Left lung (tissue), 10 donors: ENCODE data around the gene GARNL3. TPM values are rescaled to one million over a fixed set of nuclear protein-coding genes. Genes with fewer than 3 reads are reported as not detected.

Source experiments
- ATAC-seq: fragments of 200-7000 bp; cut with Tn5 transposase; one replicate; pipeline ENCODE4 v1.9.1; 2020; ENCODE audit warnings: moderate library complexity
- DNase-seq, 4 donors: peaks; one replicate each; pipeline ENCODE4 v3.0.0-alpha.2; 2013 to 2020
- H3K27ac ChIP-seq, 2 donors: fragments of 200-600 bp; sonication (generic) in 1 of 2; one replicate each; pipeline versions ENCODE4 v1.5.0 to v1.8.0; 2020 to 2021
- H3K27me3 ChIP-seq, 2 donors: fragments of 200-600 bp; sonication (generic) in 1 of 2; one replicate each; pipeline versions ENCODE4 v1.5.0 to v1.8.0; 2020 to 2021
- H3K36me3 ChIP-seq, 2 donors: fragments of 200-600 bp; sonication (generic) in 1 of 2; one replicate each; pipeline versions ENCODE4 v1.5.0 to v1.8.0; 2020 to 2021
- H3K4me1 ChIP-seq, 2 donors: fragments of 200-600 bp; one replicate each; pipeline ENCODE4 v1.8.0; 2021
- H3K4me3 ChIP-seq, 2 donors: fragments of 200-600 bp; sonication (generic) in 1 of 2; one replicate each; pipeline versions ENCODE4 v1.5.0 to v1.8.0; 2020 to 2021; ENCODE audit warnings: mild to moderate bottlenecking in 1 of 2
- H3K9me3 ChIP-seq, 2 donors: fragments of 200-600 bp; sonication (generic) in 1 of 2; one replicate each; pipeline versions ENCODE4 v1.5.0 to v1.8.0; 2020 to 2021
- intact Hi-C, 2 donors: fragments of 100-400 bp; cut with DNase I; formaldehyde crosslinking; loops; one replicate each; pipeline versions ENCODE4 v1.11.2 to v1.14.2; 2022
- polyA plus RNA-seq, 6 donors: library from polyadenylated mRNA; unstranded; fragments of 120-200 nt; gene quantifications; one replicate each; pipeline ENCODE4 v1.2.1, GENCODE V29; 2013; ENCODE audit not compliant: insufficient read length in 6 of 6
- total RNA-seq, 2 donors: library from RNA; stranded (reverse); fragmentation: NEBNext Ultra II Directional; extraction: Animal tissue kit (Norgen Biotek cat#: 25700); gene quantifications; one replicate each; pipeline ENCODE4 v1.2.1, GENCODE V29; 2021
- TF ChIP-seq, protein P1 (sequence below), 2 donors: fragments of 200-600 bp; sonication (generic) in 1 of 2; IDR thresholded peaks; one replicate each; pipeline versions ENCODE4 v1.5.0 to v1.8.0; 2021; ENCODE audit warnings: antibody characterized with exemption in 2 of 2
- donor health status: DM: no; HTN: yes; CAD: no.
- donor health status: DM: no; HTN: no; CAD: no.

GARNL3 gene
- total and polyA plus RNA-seq, 8 donors, result 7.4 to 40.4 (median 37.7) TPM

DNA sequence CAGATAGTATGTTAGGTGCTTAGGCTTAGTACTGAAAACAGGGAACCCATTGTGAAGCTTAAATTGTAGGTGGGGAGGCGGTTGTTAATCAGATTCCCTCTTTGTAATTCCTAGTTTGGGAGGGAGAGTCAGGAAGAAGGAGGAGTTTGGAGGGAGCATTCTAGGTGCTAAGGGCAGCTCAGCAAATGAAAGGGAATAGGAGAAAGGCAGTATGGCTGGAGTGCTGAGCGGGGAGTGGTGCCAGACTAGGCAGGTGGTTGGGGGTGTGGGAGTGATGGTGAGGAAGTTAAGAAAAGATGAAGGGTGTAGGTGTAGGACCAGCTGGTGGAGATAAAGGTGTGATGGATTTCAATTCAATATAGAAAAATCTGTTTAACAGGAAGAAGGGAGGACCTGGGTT is 11.1 kb upstream of the GARNL3 start:
- Histone ChIP-seq H3K27ac (no peak overlapping the region), H3K36me3 (no peaks in the 10 kb centered on the region), H3K9me3 (no peaks in the 10 kb centered on the region), H3K4me3 (no peak overlapping the region), H3K4me1 (no peaks in the 10 kb centered on the region), H3K27me3 (no peaks in the 10 kb centered on the region)
- TF ChIP-seq, protein P1, sequence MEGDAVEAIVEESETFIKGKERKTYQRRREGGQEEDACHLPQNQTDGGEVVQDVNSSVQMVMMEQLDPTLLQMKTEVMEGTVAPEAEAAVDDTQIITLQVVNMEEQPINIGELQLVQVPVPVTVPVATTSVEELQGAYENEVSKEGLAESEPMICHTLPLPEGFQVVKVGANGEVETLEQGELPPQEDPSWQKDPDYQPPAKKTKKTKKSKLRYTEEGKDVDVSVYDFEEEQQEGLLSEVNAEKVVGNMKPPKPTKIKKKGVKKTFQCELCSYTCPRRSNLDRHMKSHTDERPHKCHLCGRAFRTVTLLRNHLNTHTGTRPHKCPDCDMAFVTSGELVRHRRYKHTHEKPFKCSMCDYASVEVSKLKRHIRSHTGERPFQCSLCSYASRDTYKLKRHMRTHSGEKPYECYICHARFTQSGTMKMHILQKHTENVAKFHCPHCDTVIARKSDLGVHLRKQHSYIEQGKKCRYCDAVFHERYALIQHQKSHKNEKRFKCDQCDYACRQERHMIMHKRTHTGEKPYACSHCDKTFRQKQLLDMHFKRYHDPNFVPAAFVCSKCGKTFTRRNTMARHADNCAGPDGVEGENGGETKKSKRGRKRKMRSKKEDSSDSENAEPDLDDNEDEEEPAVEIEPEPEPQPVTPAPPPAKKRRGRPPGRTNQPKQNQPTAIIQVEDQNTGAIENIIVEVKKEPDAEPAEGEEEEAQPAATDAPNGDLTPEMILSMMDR (IDR thresholded peaks at IDR 0.05), result no peak
- ATAC-seq (no peak), DNase-seq (no peak)
- intact Hi-C loops, result no loop called here

DNA sequence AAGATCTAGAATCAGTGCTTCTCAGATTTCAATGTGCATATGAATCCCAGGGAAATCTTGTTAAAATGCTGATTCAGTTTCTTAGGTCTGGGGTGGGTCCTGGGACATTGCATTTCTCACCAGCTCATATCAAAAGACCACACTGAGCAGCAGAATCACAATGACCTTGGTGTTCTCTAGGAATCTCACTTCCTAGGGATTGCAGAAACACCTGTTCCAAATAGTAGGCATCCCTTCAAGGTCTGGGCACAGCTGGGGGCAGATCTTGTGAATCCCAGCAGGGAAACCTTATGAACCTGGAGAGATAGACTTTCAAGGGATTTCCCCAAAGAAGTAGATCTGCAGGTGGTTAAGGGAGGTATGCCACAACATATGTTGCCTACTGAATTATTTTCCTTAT is 8.9 kb upstream of the GARNL3 start:
- TF ChIP-seq, protein P1 (IDR thresholded peaks at IDR 0.05), result no peak
- no peak overlapping the region for H3K27ac ChIP-seq
- H3K27me3 ChIP-seq, result no peaks in the 10 kb centered on the region
- no peaks in the 10 kb centered on the region for H3K4me1 ChIP-seq
- no peaks in the 10 kb centered on the region for H3K9me3 ChIP-seq
- H3K36me3 ChIP-seq, result no peaks in the 10 kb centered on the region
- intact Hi-C loops, result no loop called here
- ATAC-seq (no peak), DNase-seq (no peak)
- H3K4me3 ChIP-seq, result no peak overlapping the region

DNA sequence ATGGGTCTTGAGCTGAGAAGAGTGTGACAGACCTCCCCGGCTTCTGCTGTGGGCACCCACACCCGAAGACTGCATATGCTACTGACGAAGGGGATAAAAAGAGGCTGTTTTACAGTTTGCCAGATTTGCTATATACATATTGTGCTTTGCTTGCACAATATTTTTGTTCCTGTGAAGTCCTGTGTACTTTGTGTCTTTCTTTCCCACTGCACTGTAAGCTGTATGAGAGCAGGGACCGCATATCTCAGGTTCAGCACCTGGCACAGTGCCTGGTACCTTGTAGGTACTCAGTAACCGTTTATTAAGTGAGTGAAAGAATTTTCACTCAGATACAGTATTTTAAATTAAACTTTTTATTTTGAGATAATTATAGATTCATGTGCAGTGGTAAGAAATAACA is 8.2 kb upstream of the GARNL3 start:
- H3K4me3 ChIP-seq, result no peak overlapping the region
- H3K27ac ChIP-seq, result no peak overlapping the region
- H3K36me3 ChIP-seq, result no peaks in the 10 kb centered on the region
- H3K9me3 ChIP-seq, result no peaks in the 10 kb centered on the region
- intact Hi-C loops, result no loop called here
- H3K27me3 ChIP-seq, result no peaks in the 10 kb centered on the region
- ATAC-seq, result no peak
- DNase-seq, result no peak
- TF ChIP-seq, protein P1 (IDR thresholded peaks at IDR 0.05), result no peak
- no peaks in the 10 kb centered on the region for H3K4me1 ChIP-seq

DNA sequence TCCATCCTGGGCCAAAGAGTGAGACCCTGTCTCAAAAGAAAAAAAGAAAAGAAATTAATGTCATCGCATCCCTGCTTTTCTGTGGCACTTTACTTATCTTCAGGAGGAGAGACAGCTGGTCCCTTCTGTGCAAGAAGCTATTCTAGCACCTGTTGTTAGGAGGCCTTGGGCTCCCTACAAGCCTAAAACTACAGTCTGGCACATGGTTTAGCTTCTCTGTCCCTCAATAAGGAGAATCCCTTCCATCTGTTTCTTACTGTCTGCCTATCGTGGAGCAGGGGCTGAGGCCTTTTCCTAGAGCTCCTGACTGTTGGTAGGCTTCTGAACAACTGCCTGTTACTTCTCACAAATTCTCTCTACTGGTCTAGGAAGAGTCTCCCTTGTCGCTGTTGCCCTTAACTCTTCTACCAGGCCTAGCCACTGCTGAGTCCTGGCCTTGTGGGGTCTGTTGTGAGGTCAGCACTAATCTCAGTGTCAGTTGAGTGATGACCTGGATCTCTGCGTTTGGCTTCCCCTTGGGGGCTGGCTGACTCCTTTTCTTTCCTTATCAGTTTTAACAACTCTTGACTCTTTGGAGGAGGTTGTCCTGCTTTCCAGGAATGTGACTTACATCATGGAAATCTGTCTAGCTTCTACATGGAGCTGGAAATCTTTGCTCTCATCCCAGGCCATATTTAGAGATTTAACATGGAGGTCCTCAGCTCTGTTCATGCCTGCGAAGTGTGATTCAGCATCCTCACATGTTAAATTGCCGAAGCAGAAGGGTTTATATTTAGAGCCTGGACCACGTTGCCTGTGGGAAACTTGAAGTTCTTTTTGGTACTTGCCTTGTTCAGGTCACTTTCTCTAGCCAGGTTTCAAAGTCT is 5.7 kb upstream of the GARNL3 start:
- intact Hi-C loops, result no loop called here
- H3K4me1 ChIP-seq, result no peaks in the 10 kb centered on the region
- ATAC-seq (no peak), DNase-seq (no peak)
- no peaks in the 10 kb centered on the region for H3K9me3 ChIP-seq
- H3K36me3 ChIP-seq, result no peaks in the 10 kb centered on the region
- no peak overlapping the region for H3K27ac ChIP-seq
- TF ChIP-seq, protein P1 (IDR thresholded peaks at IDR 0.05), result no peak
- H3K27me3 ChIP-seq, result no peaks in the 10 kb centered on the region
- no peak overlapping the region for H3K4me3 ChIP-seq

DNA sequence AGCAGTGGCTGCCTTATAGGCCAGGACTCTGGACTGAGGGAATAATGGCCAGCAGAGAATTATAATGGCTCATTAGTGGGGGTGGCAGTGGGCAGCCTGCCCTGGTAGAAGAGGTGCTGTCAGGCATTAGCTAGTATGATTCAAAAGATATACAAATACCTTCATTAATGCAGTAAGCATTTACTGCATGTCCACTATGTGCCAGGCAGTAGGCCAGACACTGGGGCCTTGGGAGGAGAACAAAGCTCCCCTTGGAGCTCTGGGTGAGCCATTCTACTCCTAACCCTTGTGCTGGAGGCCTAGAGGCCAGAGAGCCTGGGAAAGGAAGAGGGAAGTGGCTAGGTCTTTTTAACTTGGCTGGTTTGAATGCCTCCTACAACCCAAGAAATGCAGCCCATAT is 2.0 kb upstream of the GARNL3 start:
- TF ChIP-seq, protein P1 (IDR thresholded peaks at IDR 0.05), result no peak
- Histone ChIP-seq H3K9me3 (no peaks in the 10 kb centered on the region), H3K27ac (no peak overlapping the region), H3K27me3 (no peaks in the 10 kb centered on the region), H3K36me3 (no peaks in the 10 kb centered on the region), H3K4me3 (no peak overlapping the region), H3K4me1 (no peaks in the 10 kb centered on the region)
- DNase-seq (no peak), ATAC-seq (no peak)
- intact Hi-C loops, result no loop called here
